Putamen (tissue), 1 donor: ENCODE measurements around the gene SYNGR2.

ENCODE experiments used
- DNase-seq: peaks from one replicate; pipeline ENCODE4 v3.0.0-alpha.2; 2016; ENCODE audit warnings: low spot score

The SYNGR2 gene

DNA sequence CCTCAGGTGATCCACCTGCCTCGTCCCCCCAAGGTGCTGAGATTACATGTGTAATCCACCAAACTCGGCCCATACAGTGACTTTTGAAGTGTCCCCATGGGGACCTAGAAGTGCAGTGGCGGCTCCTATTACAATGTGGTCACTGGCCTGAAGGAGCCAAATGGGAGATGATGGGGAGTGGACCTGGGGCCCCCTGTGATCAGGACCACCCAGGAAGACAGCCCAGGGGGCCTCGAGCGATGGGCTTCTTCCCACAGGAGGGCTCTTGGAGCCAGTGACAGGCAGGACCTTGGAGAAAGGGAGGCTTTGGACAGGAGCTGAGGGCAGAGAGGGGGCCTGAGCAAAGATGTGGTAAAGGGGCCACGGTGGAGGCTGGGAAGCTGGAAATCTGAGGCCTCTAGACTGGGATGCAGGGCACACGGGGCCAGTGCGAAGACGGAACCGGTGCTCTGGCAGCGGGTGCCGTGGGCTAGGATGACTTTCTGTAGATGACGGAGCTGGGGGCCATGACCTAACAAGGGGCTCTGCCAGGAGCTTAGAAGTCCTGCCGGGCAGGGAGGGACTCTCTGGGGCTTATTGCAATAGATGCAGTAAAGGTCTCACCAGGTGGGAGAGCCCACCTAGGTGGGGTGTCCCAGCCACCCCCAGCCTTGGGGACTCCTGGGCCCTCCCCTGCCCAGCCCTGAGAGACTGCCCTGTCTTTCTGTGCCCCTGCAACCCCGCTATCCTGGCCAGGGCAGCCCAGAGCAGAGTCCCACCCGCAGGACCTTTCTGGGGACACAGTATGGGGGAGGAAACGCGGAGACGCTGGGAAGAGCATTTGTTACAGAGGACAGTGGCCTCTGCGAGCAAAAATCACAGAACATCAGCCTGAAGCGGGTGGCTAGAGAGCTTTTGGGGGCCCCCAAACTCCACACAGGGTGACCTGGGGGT, 24.9 kb upstream of the SYNGR2 start:
- no peak for DNase-seq

DNA sequence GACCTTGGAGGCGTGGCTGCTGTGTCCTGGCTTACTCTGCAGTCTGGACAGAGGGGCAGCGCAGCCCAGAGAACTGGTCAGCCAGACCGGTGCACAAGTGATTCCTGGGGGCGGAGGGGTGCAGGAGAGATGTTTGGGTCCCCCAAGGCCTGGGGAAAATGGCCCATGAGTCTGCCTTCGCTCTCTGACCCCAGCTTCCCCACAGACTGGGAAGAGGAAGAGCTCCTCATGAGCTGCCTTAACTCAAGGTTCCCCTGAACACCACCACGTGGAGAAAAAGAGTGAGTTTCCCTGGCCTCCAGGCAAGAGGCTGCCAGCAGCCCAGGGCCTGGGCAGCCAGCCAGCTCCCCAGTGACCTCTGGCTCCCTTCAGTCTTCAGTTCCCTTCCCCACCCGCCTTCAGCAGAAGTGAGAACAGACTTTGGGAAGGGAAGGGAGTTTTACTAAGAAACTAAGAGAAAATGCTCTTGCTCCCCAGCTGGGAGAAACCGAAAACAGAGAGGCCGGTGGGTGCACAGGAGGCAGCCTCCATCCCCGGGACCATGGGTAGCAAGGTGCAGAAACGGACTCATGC, 24.1 kb upstream of the SYNGR2 start:
- peak; percentile 77 for DNase-seq

DNA sequence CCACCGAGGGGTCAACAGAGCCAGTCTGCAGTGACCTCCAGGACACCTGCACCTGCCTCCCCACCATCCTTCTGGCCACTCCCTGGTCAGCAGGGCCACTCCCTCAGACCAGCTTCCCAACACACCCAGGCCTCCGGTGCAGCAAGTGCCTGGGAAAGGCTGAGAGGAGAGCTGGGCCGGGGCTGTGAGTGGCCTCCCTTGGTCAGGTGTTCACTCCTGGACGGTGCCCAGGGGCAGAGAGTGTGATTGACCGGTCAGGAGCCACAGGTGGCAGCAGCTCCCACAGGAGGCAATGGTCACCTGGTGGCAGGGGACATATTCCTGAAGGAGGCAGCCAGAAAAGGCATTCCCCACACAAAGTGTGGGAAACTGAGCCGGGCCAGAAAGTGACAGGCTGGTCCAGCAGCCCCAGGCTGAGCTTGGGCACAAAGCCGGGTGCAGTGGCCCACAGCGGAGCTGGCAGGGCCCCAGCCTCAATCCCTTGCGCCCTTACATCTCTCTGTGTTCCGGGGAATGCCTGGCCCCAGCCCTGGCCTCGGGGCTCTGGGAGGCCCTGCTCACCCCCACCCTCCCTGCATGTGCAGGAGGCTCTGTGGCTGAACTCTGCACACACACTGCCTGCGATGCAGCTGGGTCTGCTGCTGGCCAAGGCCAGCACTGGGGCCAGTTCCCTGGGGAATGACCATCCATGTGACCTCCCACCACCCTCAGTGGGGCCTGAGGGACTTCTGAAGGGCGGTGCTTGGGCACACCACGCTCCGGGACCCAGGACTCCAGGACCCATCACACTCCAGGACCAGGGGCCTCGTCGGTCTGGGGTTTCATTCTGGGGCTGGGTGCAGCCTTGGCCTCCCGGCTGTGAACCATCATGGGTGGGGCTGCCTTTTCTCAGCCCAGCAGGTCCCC, 23.4 kb upstream of the SYNGR2 start:
- DNase-seq: no peak

DNA sequence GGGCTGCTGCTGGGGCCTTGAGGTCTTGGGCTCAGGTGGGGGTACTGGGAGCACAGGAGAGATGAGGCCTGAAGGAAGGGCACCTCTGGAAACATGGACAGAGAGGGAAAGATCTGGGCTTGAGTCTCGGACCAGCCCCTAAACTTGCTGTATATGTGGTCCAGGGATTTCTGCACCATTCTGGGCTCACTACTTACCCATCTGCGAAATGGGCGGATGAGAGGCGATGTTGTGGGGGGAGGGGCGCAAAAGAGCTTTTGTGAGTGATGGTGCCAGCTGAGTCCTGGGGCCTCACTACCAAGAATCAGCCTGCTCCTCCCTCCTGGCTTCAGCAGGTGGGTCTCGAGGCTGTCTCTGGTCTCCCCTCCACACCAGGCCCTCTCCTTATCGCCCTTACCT, 21.9 kb upstream of the SYNGR2 start:
- DNase-seq: no peak

DNA sequence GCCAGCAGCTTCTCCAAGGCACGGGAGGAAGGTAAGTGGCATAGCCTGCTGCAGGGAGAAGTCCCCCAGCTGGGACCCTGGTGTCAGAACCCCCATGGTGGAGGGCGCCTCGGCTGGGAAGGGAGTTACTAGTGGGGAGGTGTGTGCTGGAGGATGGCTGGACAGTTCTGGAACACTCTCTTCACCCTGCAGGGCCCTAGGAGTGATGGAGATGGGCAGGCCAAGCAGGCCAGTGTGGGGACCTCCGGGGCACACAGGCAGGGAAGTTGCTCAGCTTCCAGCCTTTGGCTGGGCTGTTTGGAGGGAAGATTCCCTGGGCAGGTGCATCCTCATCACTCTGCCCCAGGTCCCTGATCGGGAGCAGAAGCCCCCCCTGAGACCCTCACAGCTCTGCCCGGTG, 21.5 kb upstream of the SYNGR2 start:
- no peak for DNase-seq

DNA sequence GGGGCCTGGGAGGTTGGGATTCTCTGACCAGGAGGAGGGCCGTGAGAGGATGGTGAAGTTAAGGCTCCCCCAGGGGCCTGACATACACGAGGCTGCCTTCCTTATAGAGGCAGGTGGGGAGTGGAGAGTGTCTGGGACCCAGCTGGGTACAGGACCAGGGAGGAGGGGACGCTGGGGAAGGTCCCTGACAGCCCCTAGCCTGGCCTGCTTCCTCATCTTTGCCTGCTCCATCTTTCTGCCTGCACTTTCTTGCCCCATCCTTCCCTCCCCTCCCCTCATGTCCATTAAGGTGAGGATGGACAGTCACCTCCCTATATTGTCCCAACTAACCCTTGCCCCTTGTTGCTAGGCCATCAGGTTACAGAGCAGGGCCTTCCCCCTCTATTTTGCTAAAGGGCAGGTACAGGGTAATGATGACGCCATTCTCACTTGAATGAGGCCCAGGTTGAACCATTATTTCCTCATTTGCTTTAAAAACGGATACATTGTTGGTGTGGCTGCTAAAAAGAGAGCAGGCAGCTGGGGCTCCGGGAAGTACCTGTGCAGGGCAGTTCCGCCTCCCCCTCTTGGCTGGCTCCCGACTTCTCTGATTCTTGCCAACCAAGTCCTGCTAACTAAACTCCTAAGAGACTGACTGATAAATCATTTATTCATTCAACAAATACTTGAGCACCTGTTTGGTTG, 20.9 kb upstream of the SYNGR2 start:
- no peak for DNase-seq

DNA sequence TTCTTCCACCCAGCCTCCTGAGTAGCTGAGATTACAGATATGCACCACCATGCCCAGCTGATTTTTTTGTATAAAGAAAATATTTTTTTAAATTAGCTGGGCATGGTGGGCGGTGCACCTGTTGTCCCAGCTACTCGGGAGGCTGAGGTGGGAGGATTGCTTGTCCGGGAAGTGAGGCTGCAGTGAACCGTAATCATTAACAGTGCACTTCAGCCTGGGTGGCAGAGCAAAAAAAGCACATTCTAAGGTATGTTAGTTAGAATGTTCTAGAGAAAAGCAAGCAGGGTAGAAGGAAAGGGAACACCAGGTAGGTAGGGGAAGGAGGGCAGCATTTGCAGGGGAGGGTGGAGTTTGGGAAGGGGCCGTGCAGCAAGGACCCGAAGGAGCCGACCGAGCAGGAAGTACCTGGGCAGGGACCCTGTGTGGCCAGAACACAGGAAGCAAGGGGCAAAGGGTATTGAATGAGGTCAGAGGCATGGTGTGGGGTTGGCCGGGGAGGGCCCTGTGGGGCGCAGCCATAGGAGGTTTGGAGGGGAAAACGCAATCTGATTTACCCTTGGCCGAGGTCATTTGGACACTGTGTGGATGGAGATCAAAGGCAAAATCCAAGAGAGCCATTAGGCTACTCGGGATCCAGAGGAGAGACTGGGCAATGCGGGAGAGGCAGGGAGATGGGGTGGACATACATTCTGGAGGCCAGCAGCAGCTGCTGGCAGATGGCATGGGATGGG, 19.9 kb upstream of the SYNGR2 start:
- DNase-seq: no peak

DNA sequence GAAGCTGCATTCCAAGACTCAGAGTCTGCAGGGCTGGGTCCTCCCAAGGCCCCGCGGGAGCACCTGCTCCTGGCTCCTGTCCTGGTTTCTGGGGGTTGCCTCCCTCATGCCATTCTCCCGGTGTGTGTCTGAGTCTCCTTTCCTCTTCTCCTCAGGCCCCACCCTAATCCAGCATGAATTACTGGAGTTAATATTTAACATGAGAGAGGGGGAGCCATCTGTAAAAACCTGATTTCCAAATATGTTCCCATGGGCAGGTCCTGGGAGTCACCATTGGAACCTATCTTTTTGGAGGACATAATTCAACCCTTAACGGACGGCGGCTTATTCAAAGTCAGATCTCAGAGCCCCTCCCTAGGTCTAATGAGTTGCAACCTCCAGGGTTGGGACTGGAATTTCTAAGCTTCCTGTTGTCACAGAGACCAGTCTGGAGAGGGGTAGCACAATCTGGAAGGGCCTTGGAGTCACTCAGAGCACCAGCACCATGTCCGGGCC, 16.8 kb upstream of the SYNGR2 start:
- DNase-seq: no peak

DNA sequence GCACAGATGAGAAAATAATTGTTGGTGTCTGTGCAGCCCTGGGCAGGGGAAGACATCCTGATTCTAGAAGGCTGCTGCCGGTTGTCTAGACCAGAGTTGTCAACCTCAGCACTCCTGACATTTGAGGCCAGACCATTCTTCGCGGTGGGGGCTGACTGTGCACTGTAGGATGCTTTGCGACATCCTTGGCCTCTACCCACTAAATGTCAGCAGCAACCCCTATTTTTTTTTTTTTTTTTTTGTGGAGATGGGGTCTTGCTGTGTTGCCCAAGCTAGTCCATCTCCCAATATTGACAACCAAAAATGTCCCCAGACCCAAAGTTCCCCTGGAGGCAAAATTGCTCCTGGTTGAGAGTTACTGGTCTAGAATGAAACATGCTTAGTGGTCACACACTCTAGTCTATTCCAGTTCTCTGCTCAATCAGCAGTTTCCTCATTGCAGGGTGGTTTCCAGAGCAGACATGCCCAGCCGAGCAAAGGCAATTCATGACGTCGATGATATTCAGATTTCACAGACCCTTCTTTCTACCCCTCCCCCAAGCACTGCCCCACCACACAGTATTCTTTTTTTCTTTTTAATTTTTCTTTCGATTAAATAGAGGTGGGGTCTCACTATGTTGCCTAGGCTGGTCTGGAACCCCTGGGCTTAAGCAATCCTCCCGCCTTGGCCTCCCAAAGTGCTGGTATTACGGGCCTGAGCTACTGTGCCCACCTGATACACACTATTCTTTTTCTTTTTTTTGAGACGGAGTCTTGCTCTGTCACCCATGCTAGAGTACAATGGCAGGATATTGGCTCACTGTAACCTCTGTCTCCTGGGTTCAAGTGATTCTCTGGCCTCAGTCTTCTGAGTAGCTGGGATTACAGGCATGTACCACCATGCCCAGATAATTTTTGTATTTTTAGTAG, 13.2 kb upstream of the SYNGR2 start:
- DNase-seq: no peak

DNA sequence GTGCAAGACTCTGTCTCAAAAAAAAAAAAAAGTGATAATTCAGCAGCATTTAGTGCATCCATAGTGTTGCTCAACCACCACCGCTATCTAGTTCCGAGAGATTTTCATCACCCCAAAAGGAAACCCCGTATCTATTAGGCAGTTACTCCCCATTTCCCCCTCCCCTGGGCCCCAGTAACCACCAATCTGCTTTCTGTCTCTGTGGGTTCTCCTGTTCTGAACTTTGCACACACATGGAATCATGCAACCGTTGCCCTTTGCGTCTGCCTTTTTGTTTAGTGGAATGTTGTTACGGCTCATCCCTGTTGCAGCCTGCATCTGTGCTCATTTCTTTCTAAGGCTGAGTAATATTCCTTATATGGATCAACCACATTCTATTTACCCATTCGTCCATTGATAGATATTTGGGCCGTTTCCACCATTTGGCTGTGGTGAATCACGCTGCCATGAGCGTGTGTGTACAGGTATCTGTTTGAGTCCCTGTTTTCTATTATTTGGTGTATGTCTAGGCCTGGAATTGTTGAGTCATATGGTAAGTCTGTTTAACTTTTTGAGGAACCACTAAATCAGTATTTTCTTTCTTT, 8.7 kb upstream of the SYNGR2 start:
- no peak for DNase-seq

DNA sequence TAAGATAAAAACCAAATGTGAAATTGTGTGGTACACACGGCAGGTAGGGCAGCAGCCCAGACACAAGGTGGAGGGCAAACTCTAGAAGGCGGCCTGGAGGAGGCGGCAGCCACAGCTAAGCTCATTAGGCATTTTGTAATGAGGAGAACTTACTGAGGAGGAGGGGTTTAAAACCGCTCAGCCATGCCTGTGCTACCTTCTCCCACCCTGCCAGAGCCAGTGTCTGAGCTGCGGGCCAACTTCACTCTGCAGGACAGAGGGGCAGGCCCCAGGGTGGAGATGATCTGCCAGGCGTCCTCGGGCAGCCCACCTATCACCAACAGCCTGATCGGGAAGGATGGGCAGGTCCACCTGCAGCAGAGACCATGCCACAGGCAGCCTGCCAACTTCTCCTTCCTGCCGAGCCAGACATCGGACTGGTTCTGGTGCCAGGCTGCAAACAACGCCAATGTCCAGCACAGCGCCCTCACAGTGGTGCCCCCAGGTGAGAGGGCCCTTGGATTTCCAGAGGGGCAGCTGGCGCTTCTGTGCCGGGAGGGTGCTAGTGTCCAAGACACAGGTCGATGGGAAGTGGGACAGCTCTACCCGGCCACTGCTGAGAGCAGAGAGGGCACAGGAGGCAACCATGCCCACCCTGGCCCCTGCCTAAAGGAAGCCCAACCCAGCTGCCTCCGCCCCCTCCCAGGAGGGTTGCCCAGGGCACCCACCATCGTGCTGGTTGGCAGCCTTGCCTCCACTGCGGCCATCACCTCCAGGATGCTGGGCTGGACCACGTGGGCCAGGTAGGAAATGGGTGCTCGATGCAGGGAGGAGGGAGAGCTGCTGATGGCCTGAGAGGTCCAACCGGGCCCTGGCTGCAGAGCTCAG, 4.3 kb upstream of the SYNGR2 start:
- DNase-seq: no peak

DNA sequence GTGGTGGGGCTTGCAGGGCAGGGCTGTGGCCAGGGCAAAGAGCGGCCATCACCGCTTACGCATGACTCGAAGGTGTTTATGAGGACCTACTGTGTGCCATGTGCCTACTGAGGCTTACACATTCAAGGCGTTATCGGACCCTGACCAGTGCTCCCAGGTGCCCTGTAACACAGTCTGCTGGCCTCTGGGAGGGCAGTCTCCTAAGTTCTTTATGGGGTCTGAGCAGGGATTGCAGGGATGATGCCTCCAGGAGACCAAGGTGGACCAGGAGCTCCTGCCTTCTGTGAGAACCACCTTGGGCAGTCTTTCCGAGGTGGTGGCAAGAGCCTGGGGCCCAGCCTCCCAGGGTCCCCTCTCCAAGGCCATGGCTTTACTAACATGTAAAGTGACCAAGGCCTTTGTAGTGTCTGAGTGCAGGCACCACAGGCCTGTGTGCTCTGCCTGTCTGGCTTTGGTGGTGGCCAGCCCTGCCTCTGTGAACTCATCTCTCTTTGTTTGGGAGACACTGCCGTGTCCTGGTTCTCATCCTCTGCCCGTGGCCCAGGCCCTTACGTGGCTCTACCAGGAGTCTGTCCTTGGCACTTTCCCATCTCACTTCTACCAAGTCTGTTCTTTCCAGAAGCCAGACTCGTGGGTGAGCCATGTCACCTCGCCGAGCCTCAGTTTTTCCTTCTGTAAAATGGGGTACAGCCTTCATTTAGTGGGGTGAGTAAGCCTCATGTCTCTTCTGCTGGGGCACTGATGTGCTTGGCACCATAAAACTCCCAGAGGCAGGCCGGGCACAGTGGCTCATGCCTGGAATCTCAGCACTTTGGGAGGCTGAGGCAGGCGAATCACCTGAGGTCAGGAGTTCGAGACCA, 3.4 kb upstream of the SYNGR2 start:
- DNase-seq: no peak

DNA sequence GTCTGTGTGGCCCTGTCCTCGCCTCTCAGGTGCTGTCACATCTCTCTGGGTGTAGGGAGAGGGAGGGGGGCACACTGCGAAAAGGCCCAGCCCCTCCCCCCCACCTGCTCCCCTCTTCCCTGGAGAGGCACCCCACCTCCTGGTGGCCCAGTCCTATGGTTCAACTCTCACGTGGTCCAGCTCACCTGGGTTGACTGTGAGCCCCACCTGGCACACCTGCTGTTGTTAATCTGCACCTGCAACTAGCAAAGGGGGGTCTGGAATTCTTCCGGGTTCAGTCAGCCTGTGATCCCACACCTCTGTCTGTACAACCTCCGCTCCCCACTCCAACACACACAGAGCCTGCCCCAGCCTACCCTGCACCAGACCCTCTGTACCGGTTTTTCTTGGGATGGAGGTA, 2.0 kb upstream of the SYNGR2 start:
- no peak for DNase-seq

DNA sequence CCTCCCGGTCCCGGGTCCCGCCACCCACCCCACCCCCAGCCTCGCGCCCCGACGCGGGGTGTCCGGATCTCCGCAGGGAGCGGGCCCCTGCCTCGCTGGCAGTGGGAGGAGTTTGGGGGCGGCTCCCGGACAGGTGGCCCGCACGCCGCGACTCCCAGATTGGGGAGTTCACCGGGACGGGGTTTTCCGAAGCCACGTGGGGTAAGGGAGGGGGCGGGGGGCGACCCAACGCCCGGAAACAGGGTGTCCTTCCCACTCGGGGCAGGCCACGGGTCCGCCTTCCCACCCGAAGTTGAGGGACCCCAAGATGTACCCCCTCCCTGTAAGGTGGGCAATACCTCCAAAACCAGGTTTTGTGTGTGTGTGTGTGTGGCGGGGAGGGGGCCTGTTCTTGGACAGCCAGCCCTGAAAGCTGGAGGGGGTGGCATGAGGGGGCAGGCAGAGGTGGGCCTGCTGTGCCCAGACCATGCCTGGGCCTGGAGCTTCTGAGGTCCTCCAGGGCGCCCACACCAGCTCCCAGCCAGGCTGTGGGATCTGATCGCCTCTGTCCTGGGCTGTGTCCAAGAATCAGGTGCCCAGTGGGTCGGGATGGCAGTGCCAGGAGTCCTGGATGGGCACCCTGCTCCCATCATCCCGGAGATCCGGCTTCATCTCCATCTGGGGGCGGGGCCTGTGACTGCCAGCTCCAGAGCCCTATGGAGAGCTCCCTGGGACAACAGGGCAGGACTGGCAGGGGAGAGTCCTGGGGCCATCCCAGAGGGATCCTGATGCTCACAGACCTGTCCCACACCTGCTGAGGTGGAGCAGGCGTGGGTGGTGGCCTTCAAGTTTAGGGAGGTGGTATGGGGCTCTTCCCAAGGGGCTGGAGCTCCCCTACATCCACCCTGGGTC, 767 bp downstream of the SYNGR2 start:
- DNase-seq: peak; percentile 61

DNA sequence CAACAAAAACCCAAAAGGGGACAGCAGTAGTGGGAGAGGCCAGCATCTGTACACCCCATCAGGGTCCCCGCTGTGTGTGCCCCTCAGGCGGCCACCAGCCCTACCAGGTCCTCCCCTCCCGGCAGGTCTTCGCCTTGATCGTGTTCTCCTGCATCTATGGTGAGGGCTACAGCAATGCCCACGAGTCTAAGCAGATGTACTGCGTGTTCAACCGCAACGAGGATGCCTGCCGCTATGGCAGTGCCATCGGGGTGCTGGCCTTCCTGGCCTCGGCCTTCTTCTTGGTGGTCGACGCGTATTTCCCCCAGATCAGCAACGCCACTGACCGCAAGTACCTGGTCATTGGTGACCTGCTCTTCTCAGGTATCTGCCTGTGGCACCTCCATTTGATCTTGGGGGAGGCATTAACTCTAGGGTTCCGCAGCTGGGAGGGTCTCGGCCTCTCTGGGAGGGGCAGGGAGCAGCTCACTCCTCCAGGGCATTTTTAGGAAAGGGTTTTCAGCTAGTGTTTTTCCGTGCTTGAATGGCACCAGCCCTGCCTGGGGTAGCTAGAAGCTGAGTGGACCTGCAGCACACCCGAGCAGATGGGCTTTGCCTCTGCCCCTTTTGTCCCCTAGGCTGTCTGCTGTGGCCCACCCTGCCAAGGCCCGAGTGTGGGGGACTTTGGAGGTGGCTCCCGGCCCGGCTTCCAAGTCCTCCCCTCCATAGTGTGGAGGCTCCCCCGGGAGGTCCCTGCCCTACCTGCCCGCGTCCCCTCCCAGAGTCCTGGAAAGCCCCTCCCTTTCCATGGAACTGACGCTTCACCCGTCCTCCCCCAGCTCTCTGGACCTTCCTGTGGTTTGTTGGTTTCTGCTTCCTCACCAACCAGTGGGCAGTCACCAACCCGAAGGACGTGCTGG, 2.6 kb downstream of the SYNGR2 start:
- no peak for DNase-seq
